HepG2 (cell line): ENCODE results near the gene TAF1C. TPM values are rescaled to one million over a fixed set of nuclear protein-coding genes. Genes with fewer than 3 reads are reported as not detected.
A peak's percentile ranks its signal among the peaks of the same experiment; 100 is the strongest.

ENCODE experiments used
- ATF3 ChIP-seq: sonication (generic); formaldehyde crosslinking; IDR thresholded peaks from 2 replicates; pipeline ENCODE4 v1.4.0; 2020; ENCODE audit warnings: missing genetic modification reagents
- BORCS8-MEF2B ChIP-seq: sonication (generic); formaldehyde crosslinking; IDR thresholded peaks from 2 replicates; pipeline ENCODE4 v1.8.0; 2022; ENCODE audit warnings: mild to moderate bottlenecking, missing genetic modification reagents
- BRCA1 ChIP-seq: sonication (generic); formaldehyde crosslinking; IDR thresholded peaks from 2 replicates; pipeline ENCODE4 v1.4.0; 2020; ENCODE audit warnings: missing genetic modification reagents
- CEBPZ ChIP-seq: IDR thresholded peaks from 2 replicates; pipeline ENCODE4 v1.6.1; 2012; ENCODE audit warnings: low read length, improper control_type of control experiment
- FLYWCH1 ChIP-seq: sonication (generic); formaldehyde crosslinking; IDR thresholded peaks from 2 replicates; pipeline ENCODE4 v1.8.1; 2023; ENCODE audit warnings: mild to moderate bottlenecking, missing genetic modification reagents
- GABPB1 ChIP-seq: IDR thresholded peaks from 2 replicates; pipeline ENCODE4 v1.6.1; 2016; ENCODE audit warnings: mild to moderate bottlenecking, missing genetic modification reagents, moderate library complexity, missing compliant biosample characterization
- IKZF4 ChIP-seq: sonication (generic); formaldehyde crosslinking; IDR thresholded peaks from 2 replicates; pipeline ENCODE4 v1.5.1; 2020; ENCODE audit warnings: borderline replicate concordance, mild to moderate bottlenecking, low read depth, missing genetic modification reagents; ENCODE audit errors: not compliant biosample characterization
- JARID2 ChIP-seq: sonication (generic); formaldehyde crosslinking; IDR thresholded peaks from 2 replicates; pipeline ENCODE4 v1.8.1; 2023; ENCODE audit warnings: missing genetic modification reagents, inconsistent platforms; ENCODE audit not compliant: insufficient replicate concordance
- KAT8 ChIP-seq: IDR thresholded peaks from 2 replicates; pipeline ENCODE4 v1.6.1; 2016; ENCODE audit warnings: missing genetic modification reagents, missing compliant biosample characterization
- MATR3 ChIP-seq: sonication (generic); formaldehyde crosslinking; IDR thresholded peaks from 2 replicates; pipeline ENCODE4 v1.4.0; 2020; ENCODE audit warnings: missing genetic modification reagents
- MXD1 ChIP-seq: sonication (generic); formaldehyde crosslinking; IDR thresholded peaks from 2 replicates; pipeline ENCODE4 v1.4.0; 2020; ENCODE audit warnings: mild to moderate bottlenecking, missing genetic modification reagents
- SCMH1 ChIP-seq: sonication (generic); formaldehyde crosslinking; IDR thresholded peaks from 2 replicates; pipeline ENCODE4 v1.9.0; 2021; ENCODE audit warnings: missing genetic modification reagents, mild to moderate bottlenecking, borderline replicate concordance
- SNAPC2 ChIP-seq: sonication (generic); formaldehyde crosslinking; IDR thresholded peaks from 2 replicates; pipeline ENCODE4 v1.8.1; 2022; ENCODE audit warnings: mild to moderate bottlenecking, missing genetic modification reagents
- TFDP1 ChIP-seq: IDR thresholded peaks from 2 replicates; pipeline ENCODE4 v1.6.1; 2016; ENCODE audit warnings: missing compliant biosample characterization, missing genetic modification reagents, borderline replicate concordance
- THYN1 ChIP-seq: sonication (generic); formaldehyde crosslinking; IDR thresholded peaks from 2 replicates; pipeline ENCODE4 v1.8.1; 2023; ENCODE audit warnings: low read depth, mild to moderate bottlenecking, moderate library complexity, missing genetic modification reagents, borderline replicate concordance
- ZBTB46 ChIP-seq: sonication (generic); formaldehyde crosslinking; IDR thresholded peaks from 2 replicates; pipeline ENCODE4 v1.4.0; 2020; ENCODE audit warnings: mild to moderate bottlenecking, missing genetic modification reagents, borderline replicate concordance
- ZGPAT ChIP-seq: IDR thresholded peaks from 2 replicates; pipeline ENCODE4 v1.6.1; 2016; ENCODE audit warnings: mild to moderate bottlenecking
- ZNF180 ChIP-seq: sonication (generic); formaldehyde crosslinking; IDR thresholded peaks from 2 replicates; pipeline ENCODE4 v1.4.0; 2020; ENCODE audit warnings: low read depth, missing genetic modification reagents, borderline replicate concordance
- ZNF335 ChIP-seq: sonication (generic); formaldehyde crosslinking; IDR thresholded peaks from 2 replicates; pipeline ENCODE4 v1.4.0; 2020; ENCODE audit warnings: missing genetic modification reagents
- ZNF33A ChIP-seq: sonication (generic); formaldehyde crosslinking; IDR thresholded peaks from 2 replicates; pipeline ENCODE4 v1.5.1; 2020; ENCODE audit warnings: missing genetic modification reagents, mild to moderate bottlenecking, moderate library complexity, borderline replicate concordance
- ZNF441 ChIP-seq: sonication (generic); formaldehyde crosslinking; IDR thresholded peaks from 2 replicates; pipeline ENCODE4 v1.7.0; 2021; ENCODE audit warnings: missing genetic modification reagents, borderline replicate concordance
- ZSCAN20 ChIP-seq: sonication (generic); formaldehyde crosslinking; IDR thresholded peaks from 2 replicates; pipeline ENCODE4 v1.4.0; 2020; ENCODE audit warnings: missing genetic modification reagents, mild to moderate bottlenecking, borderline replicate concordance
- polyA plus RNA-seq, 8 experiments: library from polyadenylated mRNA; depleted of rRNA in 3 of 8; stranded (reverse) in 7 of 8; unstranded in 1 of 8; fragments of >200 nt; fragmentation: Illumina TruSeq in 4 of 8; extraction: Trizol in 4 of 8; gene quantifications; 2 replicates each; pipeline versions ENCODE4 v1.2.1 to v1.2.3, GENCODE V29; 2011 to 2016; ENCODE audit warnings: low read depth in 4 of 8, missing spikeins in 1 of 8, mixed read lengths in 1 of 8; ENCODE audit not compliant: insufficient read depth in 1 of 8
- total RNA-seq, 5 experiments: library from RNA; depleted of rRNA; stranded (reverse); fragments of >200 nt; fragmentation: Illumina TruSeq; extraction: Trizol; gene quantifications; 2 replicates each; pipeline ENCODE4 v1.2.3, GENCODE V29; 2016; ENCODE audit warnings: low read depth in 1 of 5

Gene TAF1C
- total and polyA plus RNA-seq, 2 of the 13 experiments (the other 11 are each of a cell fraction or from before 2014, with no cell fraction given) = 15.6 to 20.8 TPM

- TF ChIP-seq ZNF180 (no peak), ZBTB46 (CRISPR knock-in tag) (no peak), SNAPC2 (no peak), TFDP1 (CRISPR knock-in tag) (peak; percentile 44; the same call in 1 of the 2 replicates), ZNF33A (CRISPR knock-in tag) (no peak), ZNF335 (CRISPR knock-in tag) (no peak), ZSCAN20 (CRISPR knock-in tag) (no peak), MXD1 (CRISPR knock-in tag) (no peak), KAT8 (CRISPR knock-in tag) (no peak), FLYWCH1 (CRISPR knock-in tag) (no peak), CEBPZ (no peak), BORCS8-MEF2B (CRISPR knock-in tag) (no peak), GABPB1 (CRISPR knock-in tag) (no peak), SCMH1 (CRISPR knock-in tag) (no peak), MATR3 (CRISPR knock-in tag) (no peak), BRCA1 (CRISPR knock-in tag) (no peak), ATF3 (CRISPR knock-in tag) (no peak), IKZF4 (peak; percentile 26), ZNF441 (CRISPR knock-in tag) (peak; percentile 72), ZGPAT (CRISPR knock-in tag) (no peak), JARID2 (no peak), THYN1 (CRISPR knock-in tag) (no peak)
Measured at GRCh38 chr16:84141143-84141670, 45.6 kb downstream of the TAF1C start (continued).
